CD4-positive, alpha-beta T cell treated with Interleukin-2 at 100 ng/mL for 4 hours (primary cell): ENCODE measurements around the gene MAN2C1.

Source experiments
- DNase-seq: peaks from one replicate; pipeline ENCODE4 v3.0.0-alpha.2; 2020; ENCODE audit warnings: low spot score

The MAN2C1 gene

DNA sequence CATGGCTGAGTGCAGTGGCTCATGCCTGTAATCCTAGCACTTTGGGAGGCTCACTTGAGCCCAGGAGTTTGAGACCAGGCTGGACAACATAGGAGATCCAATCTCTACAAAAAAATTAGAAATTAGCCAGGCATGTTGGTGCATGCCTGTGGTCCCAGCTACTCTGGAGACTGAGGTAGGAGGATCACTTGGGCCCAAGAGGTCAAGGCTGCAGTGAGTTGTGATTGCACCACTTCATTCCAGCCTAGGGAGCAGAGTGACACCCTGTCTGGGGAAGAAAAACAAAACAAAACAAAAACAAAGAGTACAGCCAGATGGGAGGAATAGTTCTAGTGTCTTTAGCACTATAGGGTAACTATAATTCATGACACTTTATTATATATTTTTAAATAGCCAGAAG lies 58.7 kb downstream of the MAN2C1 start:
- DNase-seq = no peak

DNA sequence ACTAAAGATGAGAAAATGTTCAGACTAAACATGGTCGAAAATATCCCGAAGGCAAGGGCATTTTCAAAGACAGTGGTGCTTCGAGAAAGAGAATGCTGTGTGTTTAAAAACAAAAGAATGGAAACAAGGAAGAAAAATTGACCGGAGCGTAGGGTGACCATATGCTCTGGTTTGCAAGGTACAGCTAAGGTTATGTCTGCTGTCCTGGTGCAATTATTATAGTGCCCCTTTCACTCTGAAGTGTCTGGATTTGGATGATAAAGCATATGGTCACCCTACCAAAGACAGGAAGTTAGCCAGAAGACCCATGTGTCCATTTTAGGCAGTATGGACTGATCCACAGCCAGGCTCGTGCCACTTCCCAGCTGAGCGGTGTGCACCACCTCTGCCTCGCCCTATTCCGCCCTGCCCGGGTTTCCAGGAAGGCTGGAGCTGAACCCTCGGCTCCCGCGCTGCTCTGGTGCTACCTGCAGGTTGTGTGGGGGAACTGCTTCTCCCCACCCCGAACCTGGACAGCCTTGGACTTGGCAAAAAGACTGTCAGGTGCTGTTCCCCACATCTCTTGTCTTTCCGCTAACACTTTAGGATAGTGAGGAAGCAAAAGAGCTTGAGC lies 60.5 kb downstream of the MAN2C1 start:
- DNase-seq = no peak

DNA sequence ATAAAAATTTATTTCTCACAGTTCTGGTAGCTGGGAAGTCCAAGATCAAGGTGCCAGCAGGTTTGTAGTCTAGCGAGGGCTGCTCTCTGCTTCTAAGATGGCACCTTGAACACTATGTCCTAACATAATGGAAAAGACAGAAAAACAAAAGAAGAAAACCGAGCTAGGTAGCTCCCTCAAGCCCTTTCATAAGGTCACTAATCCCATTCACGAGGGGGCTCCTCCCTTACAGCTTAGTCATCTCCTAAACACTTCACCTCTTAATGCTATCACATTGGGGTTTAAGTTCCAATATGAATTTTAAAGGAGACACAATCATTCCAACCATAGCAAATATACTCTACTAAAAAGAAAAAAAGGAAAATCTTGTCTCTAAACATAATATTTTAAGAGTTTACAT lies 62.2 kb downstream of the MAN2C1 start:
- DNase-seq = no peak
